HUES48 (cell line): ENCODE data around the gene FOXI1.

Experiments used
- H3K27ac ChIP-seq: one replicate; pipeline ENCODE4 v1.7.0; 2013; ENCODE audit warnings: low read depth, low read length, inconsistent platforms
- H3K27me3 ChIP-seq: 2 replicates; pipeline ENCODE4 v1.6.1; 2013; ENCODE audit warnings: mild to moderate bottlenecking, low read length; ENCODE audit not compliant: control insufficient read depth, insufficient read depth
- H3K36me3 ChIP-seq: 2 replicates; pipeline ENCODE4 v1.6.1; 2013; ENCODE audit warnings: low read length; ENCODE audit not compliant: control insufficient read depth, insufficient read depth
- H3K4me1 ChIP-seq: 2 replicates; pipeline ENCODE4 v1.6.1; 2013; ENCODE audit warnings: mild to moderate bottlenecking, low read length; ENCODE audit not compliant: control insufficient read depth, insufficient read depth
- H3K4me3 ChIP-seq: 2 replicates; pipeline ENCODE4 v1.5.1; 2013; ENCODE audit warnings: mild to moderate bottlenecking, low read depth, low read length
- H3K9ac ChIP-seq: 2 replicates; pipeline ENCODE4 v1.6.1; 2013; ENCODE audit warnings: mild to moderate bottlenecking, low read depth, low read length, moderate library complexity
- H3K9me3 ChIP-seq: 2 replicates; pipeline ENCODE4 v1.6.1; 2013; ENCODE audit warnings: low read length; ENCODE audit not compliant: control insufficient read depth, insufficient read depth

The FOXI1 gene

GRCh38 chr5:170152767-170153166 is 47.1 kb downstream of the FOXI1 start:
- no peak overlapping the region for H3K27ac ChIP-seq
- H3K4me3 ChIP-seq: no peak overlapping the region
- no peaks in the 10 kb centered on the region for H3K36me3 ChIP-seq
- H3K9me3 ChIP-seq: no peaks in the 10 kb centered on the region
- H3K27me3 ChIP-seq: no peaks in the 10 kb centered on the region
- H3K4me1 ChIP-seq: peaks cover 20% of the 10 kb centered on the region; the same call in 1 of the 2 replicates
- no peak overlapping the region for H3K9ac ChIP-seq

DNA sequence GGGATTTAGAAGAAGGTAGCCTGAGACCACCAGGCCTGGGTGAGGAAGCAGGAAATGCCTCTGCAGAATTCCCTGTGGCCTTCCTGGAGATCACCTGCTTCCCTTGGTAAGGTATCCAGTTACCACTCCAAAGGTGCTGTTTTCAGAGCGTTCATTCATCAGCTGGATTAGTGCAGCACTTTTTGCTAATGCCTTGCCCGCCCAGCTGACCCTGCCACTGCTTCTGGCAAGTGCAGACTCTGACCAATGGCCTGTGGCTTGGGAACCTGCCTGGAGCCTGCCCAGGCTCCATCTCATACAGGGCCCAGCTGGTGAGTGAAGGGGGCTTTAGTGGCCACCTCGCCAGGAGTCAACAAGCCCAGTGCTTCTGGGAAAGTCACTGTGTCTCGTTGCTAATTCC is 48.6 kb downstream of the FOXI1 start:
- Histone ChIP-seq H3K36me3 (no peaks in the 10 kb centered on the region), H3K27ac (no peak overlapping the region), H3K4me1 (peaks cover 20% of the 10 kb centered on the region; the same call in 1 of the 2 replicates), H3K4me3 (no peak overlapping the region), H3K9ac (no peak overlapping the region), H3K9me3 (no peaks in the 10 kb centered on the region), H3K27me3 (no peaks in the 10 kb centered on the region)

GRCh38 chr5:170154744-170155143 is 49.0 kb downstream of the FOXI1 start:
- no peaks in the 10 kb centered on the region for H3K36me3 ChIP-seq
- no peak overlapping the region for H3K27ac ChIP-seq
- H3K9me3 ChIP-seq: no peaks in the 10 kb centered on the region
- no peak overlapping the region for H3K4me3 ChIP-seq
- no peaks in the 10 kb centered on the region for H3K27me3 ChIP-seq
- H3K4me1 ChIP-seq: peaks cover 20% of the 10 kb centered on the region; the same call in 1 of the 2 replicates
- H3K9ac ChIP-seq: no peak overlapping the region

GRCh38 chr5:170155771-170156170 is 50.1 kb downstream of the FOXI1 start:
- no peak overlapping the region for H3K27ac ChIP-seq
- H3K9ac ChIP-seq: no peak overlapping the region
- H3K4me3 ChIP-seq: no peak overlapping the region
- no peaks in the 10 kb centered on the region for H3K36me3 ChIP-seq
- peaks cover 18% of the 10 kb centered on the region; the same call in 1 of the 2 replicates for H3K4me1 ChIP-seq
- no peaks in the 10 kb centered on the region for H3K27me3 ChIP-seq
- H3K9me3 ChIP-seq: no peaks in the 10 kb centered on the region

DNA sequence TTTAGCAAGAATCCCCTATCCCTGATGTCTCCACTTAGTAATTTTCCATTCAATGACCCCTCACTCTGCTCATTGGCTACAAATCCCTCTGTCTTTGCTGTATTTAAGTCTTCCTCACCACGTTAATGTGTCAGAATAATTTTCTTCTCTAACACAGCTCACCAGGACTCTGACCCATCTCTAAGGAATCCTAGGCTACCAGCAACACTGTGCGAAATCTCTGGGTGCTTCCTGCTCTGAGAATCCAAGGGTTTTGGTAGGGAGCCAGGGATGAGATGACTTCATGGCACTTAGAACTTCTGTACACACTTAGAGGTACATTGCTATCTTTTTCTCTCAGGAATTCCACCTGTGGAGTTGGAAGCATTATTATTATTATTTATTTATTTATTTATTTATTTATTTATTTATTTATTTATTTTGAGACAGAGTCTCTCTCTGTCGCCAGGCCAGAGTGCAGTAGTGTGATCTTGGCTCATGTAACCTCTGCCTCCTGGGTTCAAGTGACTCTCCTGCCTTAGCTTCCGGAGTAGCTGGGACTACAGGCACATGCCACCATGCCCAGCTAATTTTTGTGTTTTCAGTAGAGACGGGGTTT is 53.5 kb downstream of the FOXI1 start:
- no peak overlapping the region for H3K4me3 ChIP-seq

More for the DNA sequence above, 53.5 kb downstream of the FOXI1 start:
- Histone ChIP-seq H3K9ac (no peak overlapping the region), H3K36me3 (no peaks in the 10 kb centered on the region), H3K27me3 (no peaks in the 10 kb centered on the region), H3K9me3 (no peaks in the 10 kb centered on the region), H3K4me1 (peaks cover 8% of the 10 kb centered on the region; the same call in 1 of the 2 replicates), H3K27ac (no peak overlapping the region)
